CD4-positive, alpha-beta T cell treated with Interferon alpha-2 for 1 hour (primary cell): Measurements from ENCODE around the gene CCDC73.
"Not testable (repeated sequence)": the region's sequence is repeated elsewhere in the genome, so short reads cannot be mapped to it uniquely, and the experiment has no call there.

ENCODE experiments used
- DNase-seq, 2 donors: peaks; one replicate each; pipeline ENCODE4 v3.0.0-alpha.2; 2020 to 2022

Gene CCDC73

GRCh38 chr11:32794439-32794838 lies at the start of gene CCDC73:
CCDC73 (minus strand) TSS chr11:32794662; CDS start chr11:32760243, 34,419 bp downstream.
- DNase-seq = no peak

- DNase-seq = no peak
These were observed 49.1 kb upstream of the CCDC73 start for GRCh38 chr11:32843544-32843943.

DNA sequence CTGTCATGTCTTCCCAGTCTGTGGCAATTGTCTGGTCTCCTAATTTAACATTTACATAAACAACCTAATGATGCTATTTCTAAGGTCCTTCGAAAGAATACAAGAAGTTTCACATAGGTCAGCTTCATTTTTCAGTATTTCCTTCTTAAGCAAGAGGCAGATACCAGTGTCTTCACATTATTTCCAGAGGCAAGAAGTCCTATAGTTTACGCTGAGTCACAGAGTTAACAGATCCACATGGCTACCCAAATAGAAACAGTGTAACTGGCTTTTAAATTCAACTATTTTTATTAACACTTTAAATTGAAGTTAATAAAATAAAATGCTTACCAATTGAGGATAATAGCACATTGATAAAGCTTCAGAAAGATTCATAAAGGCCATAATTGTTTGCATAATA lies 46.1 kb upstream of the CCDC73 start:
- DNase-seq = no peak

- no peak for DNase-seq
These were observed 44.8 kb upstream of the CCDC73 start for GRCh38 chr11:32839308-32839707.

DNA sequence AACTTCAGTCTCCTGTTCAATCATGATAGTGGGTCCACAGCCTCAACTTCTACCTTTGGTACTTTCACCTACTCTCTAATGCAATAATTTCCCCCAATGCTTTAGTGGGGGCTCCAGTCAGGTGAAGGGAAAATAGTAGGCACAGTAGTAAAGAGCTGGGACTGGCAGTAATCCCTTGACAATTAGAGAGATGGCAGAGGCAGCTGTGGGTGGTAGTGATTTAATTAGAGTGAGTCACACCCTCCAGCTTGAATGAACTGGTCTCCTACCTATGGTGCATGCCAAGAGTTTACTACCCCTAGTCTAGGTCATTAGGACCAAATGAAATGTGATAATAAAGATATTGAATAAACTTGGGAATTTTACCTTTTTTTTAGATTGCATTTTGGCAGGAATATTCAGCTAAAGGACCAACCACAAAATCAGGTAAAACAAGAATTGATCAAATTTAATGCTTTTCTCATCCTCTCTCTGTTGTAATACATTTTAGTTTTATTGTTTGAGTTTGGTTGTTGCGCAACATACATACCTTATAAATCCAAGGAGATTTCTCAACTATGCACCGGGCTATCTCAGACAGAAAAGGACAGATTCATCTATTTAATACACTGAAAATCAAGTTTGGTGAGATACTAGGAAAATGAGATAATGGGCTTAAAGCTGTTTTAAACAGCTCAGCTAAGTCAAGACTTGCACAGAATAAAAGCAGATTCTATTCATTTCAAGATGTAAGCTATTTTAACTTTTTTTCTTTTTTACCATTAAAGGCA lies 44.2 kb upstream of the CCDC73 start:
- DNase-seq = no peak

- no peak for DNase-seq
These were observed 42.5 kb upstream of the CCDC73 start for GRCh38 chr11:32836946-32837345.

DNA sequence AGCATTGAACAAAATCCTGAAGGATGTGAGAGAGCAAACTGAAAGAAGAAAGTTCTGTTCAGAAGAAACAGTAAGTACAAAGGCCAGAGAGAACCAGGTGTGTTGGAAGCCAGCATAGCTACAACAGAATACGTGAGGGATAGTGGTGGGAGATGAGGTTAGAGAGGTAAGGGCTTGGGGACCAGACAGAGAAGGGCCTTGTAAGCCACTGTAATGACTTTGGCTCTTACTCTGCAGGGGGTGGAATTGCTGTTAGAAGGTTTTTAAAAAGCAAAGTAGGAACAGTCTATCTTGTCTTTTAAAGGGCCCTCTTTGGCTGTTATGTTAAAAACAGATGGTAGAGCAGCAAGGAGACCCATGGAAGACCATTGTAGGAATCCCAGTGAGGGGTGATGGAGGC lies 39.5 kb upstream of the CCDC73 start:
- no peak for DNase-seq

DNA sequence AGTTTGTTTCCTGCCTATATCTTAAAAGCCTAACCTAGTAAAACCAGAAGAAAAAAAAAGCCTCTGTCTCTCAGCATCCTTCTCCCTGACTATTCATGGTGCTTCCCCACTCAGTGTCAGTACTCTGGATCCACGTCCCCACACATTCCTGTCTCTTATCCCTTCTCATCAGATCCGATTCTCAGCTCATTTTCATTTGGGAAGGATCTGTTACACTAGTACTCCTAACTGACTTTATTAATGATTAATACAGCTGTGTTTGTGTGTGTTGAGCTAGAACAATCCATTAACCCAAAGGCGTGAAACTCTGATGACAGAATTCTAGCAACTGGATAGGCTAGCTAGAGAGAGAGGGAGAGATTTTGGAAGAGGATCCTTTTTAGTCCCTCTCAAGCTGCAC lies 36.8 kb upstream of the CCDC73 start:
- no peak for DNase-seq

DNA sequence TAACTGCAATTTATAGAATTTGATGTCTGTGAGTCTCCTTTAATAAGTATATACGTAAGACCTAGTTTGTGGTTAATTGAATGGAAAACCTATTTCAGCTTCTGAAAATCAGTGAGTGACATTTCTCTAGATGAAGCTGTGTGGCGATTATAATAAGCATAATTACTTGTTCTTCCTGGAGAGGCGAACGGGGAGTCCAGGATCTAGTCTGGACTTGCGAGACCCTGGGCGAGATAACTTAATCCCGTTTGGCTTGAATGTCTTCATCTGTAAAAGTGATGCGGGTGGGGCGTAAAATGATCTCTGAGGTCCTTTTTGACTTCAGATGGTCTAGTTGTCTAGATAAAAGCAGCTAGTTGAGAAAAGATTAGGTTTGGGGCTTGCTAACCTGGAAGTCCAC lies 36.3 kb upstream of the CCDC73 start:
- no peak for DNase-seq

DNA sequence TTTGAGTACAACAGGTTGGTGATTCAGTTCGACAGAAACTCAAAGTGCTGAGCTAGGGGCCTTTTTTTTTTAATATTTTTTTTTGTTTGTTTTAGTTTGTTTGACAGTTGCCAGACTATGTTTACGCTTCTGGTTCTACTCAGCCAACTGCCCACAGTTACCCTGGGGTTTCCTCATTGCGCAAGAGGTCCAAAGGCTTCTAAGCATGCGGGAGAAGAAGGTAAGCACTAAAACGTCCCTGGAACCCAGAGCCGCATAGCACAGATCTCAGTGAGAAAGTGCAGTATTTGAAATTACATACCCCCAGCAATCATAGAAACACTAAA lies 35.9 kb upstream of the CCDC73 start:
- DNase-seq = no peak

- DNase-seq = peak; percentile 22
These were observed 35.4 kb upstream of the CCDC73 start, which contains the start of gene PRRG4 for GRCh38 chr11:32829680-32830412. PRRG4 (plus strand) TSS chr11:32829927; CDS start chr11:32830530, 603 bp downstream.

DNA sequence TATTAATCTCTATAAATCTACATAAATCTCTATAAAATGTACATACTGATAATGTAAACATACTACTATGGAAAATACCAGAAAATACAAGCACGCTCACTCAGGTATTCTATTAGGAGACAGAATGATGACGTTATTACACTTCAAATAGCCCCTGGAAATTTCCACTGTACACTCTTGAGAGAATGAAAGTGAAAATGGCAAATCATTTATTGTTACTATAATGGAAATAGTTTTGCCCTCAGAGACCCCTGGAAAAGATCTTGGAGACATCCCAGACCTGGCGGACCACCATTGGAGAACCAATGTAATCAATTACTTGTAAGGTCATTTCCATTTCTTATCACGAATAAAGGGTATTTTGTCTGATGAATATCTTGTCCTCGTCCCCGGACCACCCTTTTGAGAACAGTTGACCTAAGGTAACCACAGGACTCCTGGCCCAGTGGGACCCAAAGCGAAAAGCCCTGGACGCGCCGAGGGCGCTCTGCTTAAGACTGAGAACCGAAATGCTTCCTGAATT lies 34.8 kb upstream of the CCDC73 start:
- no peak for DNase-seq

DNA sequence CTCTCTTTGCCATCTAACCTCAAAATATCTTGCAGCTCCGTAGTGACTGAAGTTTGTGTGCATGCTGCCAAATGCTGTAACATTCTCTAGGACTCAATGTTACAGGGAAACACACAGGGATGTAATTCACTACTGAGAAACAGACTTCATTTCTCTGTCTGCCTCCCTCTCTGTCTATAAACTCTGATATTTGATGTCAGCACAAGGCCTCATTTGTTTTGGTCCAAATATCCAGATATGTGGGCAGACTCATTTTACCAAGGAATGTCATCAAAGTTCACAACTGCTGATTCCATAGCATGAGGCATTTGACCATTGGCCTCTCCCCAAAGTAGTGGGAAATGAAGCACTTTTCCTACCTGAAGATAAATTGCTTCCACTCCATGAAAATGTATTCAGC lies 32.8 kb upstream of the CCDC73 start:
- no peak for DNase-seq

DNA sequence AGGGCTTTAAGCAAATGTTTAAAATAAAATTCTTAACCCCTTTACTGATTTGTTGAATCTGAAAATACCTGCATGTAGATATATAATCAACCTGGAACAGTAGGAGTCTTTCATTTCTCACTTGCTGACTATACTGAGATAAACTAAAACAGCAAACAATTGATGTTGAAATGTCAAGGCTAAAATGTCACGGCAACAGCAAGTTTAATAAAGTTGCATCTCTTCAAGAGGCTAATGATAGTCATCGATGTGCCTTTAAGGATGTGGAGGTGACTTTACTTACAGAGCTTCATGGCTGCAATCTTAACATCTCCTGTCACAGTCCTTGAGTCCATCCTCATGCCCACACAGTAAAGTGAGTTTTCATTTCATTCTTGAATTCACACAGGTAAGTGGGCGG lies 31.7 kb upstream of the CCDC73 start:
- no peak for DNase-seq

GRCh38 chr11:32823617-32824016 lies 29.2 kb upstream of the CCDC73 start:
- DNase-seq = not testable (repeated sequence)

DNA sequence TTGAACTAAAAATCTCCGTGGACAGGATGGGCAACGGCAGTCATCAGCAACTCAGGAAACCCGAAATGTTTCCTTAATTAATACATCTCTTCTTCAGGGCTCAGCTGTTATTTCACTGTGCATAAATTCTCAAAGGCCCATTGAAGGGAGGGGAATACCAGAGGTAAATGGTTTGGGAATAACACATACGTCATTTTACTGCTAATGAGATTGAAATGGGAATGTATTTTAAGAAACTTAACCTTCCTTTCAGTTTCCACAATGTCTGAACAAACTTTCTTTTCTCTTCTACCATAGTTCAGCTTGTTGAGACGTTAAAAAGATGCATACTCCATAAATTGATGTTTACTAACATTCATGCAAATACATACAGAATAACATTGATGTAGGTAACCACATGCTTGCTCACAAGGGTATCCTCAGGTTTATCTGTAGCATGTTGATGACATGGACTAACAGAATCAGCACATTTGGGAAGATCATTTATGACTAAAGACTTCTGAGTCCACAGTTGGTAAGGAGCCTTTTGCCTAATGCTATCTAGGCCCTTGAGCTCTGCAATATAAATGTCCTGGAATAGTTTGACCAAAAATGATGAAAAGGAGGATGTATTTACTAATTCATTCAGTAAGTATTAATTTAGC lies 27.6 kb upstream of the CCDC73 start:
- no peak for DNase-seq

DNA sequence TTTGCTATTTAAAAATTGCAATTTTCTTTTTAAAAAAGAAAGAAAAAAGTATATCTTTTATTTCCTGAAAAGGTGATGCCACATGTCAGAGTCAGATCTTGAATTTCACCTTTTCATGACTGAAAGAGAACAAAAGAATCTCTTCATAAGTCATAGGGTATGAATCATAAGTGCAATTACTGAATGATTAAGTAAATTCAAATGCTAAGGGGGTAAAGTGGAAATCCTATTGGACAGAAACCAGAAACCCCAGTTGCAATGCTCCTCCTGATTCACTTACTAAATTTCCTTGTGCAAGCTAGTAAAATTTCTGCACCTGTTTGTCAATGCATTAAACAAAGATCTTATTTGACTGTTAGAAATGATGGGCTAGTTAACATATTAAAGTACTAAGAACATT lies 27.1 kb upstream of the CCDC73 start:
- no peak for DNase-seq

DNA sequence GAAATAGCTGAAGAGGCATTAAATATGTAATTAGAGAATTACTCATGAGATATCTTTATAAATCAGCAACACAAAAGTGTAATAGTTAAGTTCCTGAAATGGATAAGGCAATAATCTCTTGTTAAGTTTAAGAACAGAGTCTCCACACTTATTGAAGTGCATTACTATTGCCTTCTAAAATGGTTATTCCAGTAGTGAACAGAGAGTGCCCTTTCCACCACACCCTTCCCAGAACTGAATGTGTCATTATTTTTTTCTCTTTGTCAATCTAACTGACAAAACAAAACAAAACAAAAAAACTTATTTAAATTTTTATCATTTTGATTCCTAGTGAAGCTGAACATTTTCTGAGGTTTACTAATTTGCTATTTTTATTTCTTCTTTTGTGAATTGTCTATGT lies 26.0 kb upstream of the CCDC73 start:
- DNase-seq = no peak

DNA sequence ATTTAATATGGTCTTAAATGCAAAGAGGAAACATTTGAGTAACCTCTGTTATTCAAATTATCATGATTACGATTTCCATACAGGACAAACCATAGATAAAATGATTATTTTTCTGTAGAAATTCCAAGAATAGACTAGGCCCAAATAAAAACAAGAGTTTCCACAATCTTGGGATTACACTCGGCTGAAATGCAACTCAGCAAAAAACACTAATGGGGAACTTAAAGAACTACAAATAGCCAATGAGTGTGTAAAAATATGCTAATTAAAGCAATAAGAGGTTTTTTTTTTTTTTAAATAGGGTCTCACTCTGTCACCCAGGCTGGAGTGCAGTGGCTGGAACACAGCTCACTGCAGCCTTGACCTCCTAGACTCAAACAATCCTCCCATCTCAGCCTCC lies 24.7 kb upstream of the CCDC73 start:
- no peak for DNase-seq

DNA sequence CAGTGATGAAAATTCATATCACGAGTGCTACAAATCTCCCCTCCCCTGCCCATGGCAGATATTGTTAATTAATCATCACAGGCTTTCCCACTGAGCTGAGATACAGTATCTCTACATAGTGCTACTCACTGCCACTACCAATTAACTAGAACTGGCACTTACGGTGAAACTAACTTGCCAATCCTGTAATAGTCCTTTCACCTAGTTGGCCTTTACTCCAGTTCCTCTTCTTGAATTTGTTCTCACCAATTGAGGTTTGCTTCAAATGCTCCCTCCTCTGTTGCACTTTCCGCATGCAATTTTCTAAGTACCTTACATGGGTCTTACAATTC lies 23.4 kb upstream of the CCDC73 start:
- DNase-seq = no peak

- DNase-seq = no peak
These were observed 22.9 kb upstream of the CCDC73 start for GRCh38 chr11:32817181-32817851.

GRCh38 chr11:32809313-32809712 lies 14.9 kb upstream of the CCDC73 start:
- peak; percentile 36 to 46 for DNase-seq

DNA sequence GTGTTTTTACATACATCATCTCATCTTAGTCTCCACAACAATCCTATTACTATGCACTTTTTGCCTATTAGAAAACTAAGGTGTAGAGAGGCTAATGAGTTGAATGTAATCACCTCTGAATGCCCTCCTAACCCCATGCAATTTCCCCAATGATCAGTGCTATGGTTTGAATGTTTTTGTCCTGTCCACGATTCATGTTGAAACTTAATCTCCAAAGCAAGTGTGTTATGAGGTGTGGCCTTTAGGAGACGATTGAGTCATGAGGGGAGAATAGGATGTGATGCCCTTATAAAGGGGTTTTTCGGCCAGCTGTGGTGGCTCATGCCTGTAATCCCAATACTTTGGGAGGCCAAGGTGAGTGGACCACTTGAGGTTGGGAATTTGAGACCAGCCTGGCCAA lies 2.0 kb upstream of the CCDC73 start:
- no peak for DNase-seq
